ENCODE data around the gene MGAT5.
A peak's percentile ranks its signal among the peaks of the same experiment; 100 is the strongest.

The MGAT5 gene

GRCh38 chr2:134344954-134345697, 91.3 kb downstream of the MGAT5 start:
- no peak for DNase-seq

- no peak for DNase-seq
Measured at GRCh38 chr2:134346141-134346540, 92.3 kb downstream of the MGAT5 start.

- no peak for DNase-seq
Measured at GRCh38 chr2:134347756-134348155, 93.9 kb downstream of the MGAT5 start.

GRCh38 chr2:134348239-134348638, 94.4 kb downstream of the MGAT5 start:
- DNase-seq = no peak

- DNase-seq = no peak
Measured at GRCh38 chr2:134348760-134349159, 94.9 kb downstream of the MGAT5 start.

GRCh38 chr2:134351016-134351415, 97.1 kb downstream of the MGAT5 start:
- DNase-seq = no peak

GRCh38 chr2:134351899-134352298, 98.0 kb downstream of the MGAT5 start:
- no peak for DNase-seq

GRCh38 chr2:134352844-134353243, 99.0 kb downstream of the MGAT5 start:
- no peak for DNase-seq

- no peak for DNase-seq
Measured at GRCh38 chr2:134354611-134355010, 100.7 kb downstream of the MGAT5 start.

- no peak for DNase-seq
Measured at GRCh38 chr2:134357814-134358213, 103.9 kb downstream of the MGAT5 start.

- no peak for DNase-seq
Measured at GRCh38 chr2:134359367-134360081, 105.7 kb downstream of the MGAT5 start.

GRCh38 chr2:134360745-134361487, 107.0 kb downstream of the MGAT5 start:
- peak; percentile 6 for DNase-seq

- DNase-seq = no peak
Measured at GRCh38 chr2:134361648-134362047, 107.8 kb downstream of the MGAT5 start.

- no peak for DNase-seq
Measured at GRCh38 chr2:134362152-134362668, 108.3 kb downstream of the MGAT5 start.

- DNase-seq = no peak
Measured at GRCh38 chr2:134362740-134363139, 108.9 kb downstream of the MGAT5 start.

GRCh38 chr2:134365356-134365755, 111.5 kb downstream of the MGAT5 start:
- peak; percentile 25 for DNase-seq

- DNase-seq = no peak
Measured at GRCh38 chr2:134366359-134366758, 112.5 kb downstream of the MGAT5 start.

- no peak for DNase-seq
Measured at GRCh38 chr2:134367213-134367612, 113.3 kb downstream of the MGAT5 start.

- DNase-seq = no peak
Measured at GRCh38 chr2:134368009-134368817, 114.3 kb downstream of the MGAT5 start.

GRCh38 chr2:134369220-134369902, 115.5 kb downstream of the MGAT5 start:
- no peak for DNase-seq

- no peak for DNase-seq
Measured at GRCh38 chr2:134370655-134371445, 117.0 kb downstream of the MGAT5 start.

Measured in hematopoietic multipotent progenitor cell treated with erythropoietin and hydrocortisone succinate and interleukin-3 and kit ligand, for 6 days (in vitro differentiated cells).